ENCODE data around the gene MRNIP.

Gene MRNIP, protein sequence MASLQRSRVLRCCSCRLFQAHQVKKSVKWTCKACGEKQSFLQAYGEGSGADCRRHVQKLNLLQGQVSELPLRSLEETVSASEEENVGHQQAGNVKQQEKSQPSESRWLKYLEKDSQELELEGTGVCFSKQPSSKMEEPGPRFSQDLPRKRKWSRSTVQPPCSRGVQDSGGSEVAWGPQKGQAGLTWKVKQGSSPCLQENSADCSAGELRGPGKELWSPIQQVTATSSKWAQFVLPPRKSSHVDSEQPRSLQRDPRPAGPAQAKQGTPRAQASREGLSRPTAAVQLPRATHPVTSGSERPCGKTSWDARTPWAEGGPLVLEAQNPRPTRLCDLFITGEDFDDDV

DNA sequence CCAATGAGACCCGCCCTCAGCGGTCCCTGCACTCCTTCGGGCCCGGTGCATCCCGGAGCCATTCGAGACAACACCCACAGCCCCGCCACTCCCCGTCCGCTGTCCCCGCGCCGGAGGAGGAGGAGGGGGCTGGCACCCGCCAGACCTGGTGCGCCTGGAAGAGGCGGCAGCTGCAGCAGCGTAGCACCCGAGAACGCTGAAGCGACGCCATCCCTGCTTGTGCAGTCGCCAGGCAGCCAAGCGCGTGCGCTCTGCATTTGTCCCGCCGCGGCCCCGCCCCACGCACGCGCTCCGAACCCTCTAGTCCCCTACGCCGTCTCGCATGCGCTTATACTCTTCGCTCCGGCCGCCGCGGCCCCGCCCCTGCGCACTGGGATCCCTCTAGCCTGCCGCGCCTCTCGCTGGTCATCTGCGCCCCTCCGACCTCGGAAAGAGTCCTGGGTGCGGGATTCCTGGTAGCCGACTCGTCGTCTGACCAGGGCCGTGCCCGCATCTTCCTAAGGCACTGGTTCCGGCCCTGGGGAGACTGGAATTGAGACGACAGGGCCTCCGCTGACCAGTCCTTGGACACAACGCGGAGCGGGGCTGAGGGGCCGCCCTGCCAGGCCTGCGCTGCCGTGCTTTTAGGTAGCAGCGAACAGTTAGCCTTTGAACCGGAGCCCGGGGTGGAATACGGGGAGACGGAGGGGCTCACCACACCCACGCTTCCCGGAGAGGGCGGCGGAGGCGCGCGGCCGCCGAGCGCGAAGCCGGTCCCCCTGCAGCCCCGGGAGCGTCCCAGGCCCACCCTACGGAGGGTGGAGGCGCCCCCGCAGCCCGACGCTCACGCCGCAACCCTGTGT, at the start of gene MRNIP:
MRNIP (minus strand) TSS at position 232 of the 842 bp plus-strand sequence; CDS start at position 211, 21 bp downstream.
- peak; percentile 54 for DNase-seq (ENCODE audit: low read depth)

DNA sequence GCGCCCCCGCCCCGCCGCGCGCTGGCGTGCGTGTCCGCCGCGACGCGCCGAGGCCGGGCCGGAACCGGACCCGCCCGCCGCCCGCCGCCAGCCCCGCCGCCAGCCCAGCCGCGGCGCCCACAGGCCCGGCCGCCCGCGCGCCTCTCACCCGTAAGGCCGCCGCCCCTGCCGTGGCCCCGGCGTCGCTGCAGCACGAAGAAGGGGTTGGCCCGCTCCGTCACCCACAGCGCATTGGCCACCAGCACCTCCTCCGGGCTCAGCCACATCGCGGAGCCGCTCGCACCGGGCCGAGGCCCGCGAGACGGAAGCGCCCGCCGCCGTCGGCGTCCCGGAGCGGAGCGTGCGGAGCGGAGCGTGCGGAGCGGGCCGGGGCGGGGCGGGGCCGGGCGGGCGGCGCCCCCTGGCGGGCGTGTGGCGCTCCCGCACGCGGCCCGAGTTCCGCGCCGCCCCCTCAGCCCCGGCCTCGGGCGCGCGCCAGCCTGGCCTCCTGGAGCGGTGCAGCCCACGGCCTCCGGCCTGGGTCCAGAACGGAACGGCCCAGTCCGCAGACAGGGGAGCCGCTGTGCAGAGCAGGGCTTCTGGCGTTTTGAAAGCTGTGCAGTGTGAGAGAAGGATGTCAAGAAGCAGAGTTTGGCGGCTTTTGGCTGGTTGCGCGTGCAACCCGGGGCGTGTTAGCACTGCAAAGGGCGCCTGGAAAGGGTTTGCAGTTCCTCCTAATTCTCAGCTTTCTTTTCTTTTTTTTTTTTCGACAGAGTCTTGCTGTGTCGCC, 49.1 kb upstream of the MRNIP start, which contains the start of gene TBC1D9B:
TBC1D9B (minus strand) TSS at position 342 of the 769 bp plus-strand sequence; CDS start at position 266, 76 bp downstream.
- no peak for DNase-seq (ENCODE audit: low read depth)

DNA sequence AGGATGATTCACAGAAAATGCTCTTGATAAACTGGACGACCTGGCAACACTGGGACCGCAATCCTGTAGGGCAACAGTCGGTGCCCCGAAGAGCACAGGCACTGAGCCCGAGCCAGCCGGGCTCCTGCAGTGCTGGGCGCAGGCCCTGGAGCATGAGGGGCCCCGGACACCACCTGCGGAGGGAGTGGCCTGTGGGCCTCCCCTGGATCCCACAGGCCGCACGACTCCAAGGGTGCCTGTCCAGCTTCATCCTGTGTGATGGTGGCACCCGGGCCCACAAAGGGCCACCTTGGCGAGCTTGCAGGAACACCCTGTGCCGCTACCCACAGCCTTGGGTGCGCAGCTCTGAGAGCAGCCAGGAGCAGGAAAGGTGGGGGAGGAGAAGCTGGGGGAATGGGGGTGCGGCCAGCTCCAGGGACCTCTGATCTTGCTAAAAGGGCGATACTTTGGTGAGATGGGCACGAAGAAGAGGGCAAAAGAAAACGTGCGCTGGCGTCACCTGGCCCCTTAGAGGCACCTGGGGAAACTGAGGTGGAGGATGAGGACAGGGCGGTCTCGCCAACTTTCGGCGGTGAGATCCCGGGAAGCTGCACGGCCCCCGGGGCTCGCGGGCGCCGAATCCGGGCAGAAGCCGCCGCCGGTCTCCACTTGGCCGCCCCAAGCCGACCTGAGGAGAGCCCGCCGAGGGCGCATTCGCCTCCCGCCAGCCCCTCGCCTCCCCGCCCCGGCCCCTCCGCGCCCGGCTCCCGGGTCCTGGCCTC, 48.4 kb upstream of the MRNIP start:
- DNase-seq (ENCODE audit: low read depth): no peak

DNA sequence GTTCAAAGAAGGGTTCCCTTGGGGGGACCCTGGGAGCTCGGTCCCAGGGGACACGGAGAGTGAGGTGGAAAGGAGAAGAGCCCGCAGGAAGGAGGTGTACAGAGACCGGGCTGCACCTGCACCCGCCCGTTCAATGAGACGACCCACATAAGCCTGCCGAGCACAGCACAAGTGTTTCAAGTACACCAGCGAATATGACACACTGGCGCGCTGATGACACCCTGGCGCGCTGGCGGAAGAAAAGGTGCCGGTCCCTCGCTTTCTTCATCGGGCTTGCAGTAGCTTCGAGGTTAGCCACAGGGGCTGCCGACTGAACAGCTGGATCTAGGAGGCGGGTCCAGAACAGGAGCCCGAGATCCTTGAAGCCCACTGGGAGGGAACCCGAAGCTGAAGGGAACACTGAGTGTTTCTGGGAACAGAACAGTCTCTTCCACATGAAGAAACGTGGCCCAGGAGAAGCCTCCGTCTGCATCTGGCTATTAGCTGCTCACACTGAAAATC, 47.7 kb upstream of the MRNIP start:
- DNase-seq (ENCODE audit: low read depth): no peak

DNA sequence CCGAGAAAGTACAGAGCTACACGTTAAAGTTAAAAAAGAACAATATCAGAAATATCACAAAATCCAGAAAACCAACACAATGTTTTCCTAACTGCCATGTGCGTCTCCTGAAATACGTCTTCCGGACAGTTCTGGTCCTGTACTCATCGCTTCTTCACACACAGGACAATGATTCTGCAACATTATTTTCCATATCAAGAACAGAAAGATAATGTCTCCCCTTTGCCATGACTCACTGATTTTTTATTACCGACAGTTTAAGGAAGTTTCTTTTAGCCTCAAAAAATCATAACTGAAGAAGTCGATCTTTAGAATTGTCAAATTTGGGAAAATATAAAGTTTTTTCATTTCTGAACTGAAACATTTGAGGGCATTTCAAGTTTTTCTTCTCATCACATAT, 46.5 kb upstream of the MRNIP start:
- no peak for DNase-seq (ENCODE audit: low read depth)

DNA sequence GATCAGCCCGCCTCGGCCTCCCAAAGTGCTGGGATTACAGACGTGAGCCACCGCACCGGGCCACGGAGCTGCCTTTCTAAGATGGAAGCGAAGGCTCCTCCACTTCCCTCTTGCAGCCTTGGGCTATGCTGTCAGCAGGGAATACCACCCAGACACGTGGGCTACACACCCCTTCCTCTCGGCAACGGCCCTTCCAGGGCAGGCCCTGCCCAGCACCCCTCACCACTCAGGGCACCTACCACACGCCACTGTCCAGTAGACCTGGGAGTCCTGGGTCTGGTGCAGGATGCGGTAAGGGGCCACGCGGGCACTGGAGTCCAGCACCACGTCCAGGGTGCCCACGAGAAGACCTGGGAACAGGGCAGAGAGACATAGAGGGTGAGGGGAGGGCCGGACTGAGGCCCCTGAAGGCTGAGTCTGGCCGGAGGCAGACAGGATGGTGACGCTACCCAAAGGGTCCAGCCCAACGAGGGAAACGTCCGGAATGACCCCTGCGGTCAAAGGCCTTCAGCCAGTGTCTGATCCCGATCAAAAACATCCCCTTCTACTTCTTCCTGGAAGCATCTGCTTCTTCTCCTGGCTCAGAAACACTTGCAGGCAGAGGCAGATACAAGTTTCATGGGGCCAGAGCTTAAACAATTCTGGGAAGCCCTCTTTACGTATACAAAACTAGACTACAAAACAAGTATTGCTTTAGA, 46.0 kb upstream of the MRNIP start:
- DNase-seq (ENCODE audit: low read depth): no peak

DNA sequence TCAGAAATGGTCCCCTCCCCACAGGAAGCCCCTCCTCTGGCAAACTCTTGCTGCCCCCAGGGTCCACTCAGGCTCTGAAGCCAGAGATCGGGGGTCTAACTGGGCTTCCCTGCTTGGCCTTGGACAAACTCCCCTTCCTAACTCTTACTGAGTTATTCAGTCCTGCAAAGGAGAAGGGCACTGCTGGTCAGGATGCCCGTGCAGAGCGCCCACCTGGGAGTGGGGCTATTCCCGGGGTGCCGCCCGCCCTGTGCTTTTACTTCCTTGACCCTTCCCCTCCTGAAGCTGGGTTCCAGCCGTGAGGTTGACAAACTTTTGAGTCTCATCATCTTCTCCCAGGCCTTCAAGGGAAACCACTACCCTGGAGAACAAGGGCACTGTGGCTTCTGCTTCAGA, 44.1 kb upstream of the MRNIP start:
- no peak for DNase-seq (ENCODE audit: low read depth)

DNA sequence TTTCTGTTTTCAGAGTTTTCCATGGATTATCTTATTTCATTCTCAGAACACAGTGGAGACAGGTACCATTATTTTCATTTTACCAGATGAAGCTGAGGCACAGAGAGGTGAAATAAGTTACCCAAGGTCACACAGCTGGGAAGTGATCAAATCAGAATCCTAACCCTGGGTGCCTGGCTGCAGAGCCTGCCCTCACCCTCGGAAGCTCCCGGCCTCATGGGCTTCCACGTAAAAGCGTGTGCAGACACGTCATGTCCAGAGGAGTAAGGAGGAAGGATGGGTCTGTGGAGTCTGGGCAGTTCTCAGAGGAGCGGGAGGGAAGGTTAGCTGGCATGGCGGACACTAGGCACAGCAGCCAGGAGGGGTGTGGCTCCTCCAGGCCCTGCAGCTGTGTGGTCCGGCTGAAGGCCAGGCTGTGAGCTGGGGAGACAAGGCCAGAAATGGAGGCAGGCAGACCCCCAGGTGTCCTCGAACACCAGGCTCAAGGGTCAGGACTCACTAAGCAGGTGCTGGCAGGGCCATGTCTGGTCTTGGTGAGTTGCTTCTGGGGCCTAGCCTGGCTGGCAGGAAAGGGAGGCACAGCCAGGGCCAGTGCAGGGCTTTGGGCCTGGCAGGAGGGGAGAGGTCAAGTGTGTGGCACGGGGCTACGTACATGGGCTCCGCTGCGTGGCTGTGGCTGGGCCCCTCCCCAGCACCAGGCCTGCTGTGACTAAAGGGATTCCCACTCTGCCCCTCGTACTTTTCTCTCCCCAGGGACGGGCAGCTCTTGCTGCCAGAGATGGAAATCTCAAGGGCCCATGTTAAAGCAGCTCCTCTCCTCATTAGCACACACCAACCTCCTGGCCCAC, 43.5 kb upstream of the MRNIP start:
- DNase-seq (ENCODE audit: low read depth): no peak

DNA sequence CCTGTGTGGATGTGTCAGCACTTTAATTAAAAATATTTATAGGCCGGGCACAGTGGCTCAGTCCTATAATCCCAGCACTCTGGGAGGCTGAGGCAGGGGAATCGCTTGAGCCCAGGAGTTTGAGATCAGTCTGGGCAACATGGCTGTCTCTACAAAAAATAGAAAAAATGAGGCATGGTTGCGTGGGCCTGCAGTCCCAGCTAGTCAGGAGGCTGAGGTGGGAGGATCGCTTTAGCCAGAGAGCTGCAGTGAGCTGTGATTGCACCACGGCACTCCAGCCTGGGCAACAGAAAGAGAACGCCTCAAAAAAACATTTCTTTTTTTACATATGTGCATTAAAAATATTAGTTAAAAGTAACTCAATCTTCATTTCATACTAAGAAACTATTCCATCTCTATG, 42.8 kb upstream of the MRNIP start:
- no peak for DNase-seq (ENCODE audit: low read depth)

DNA sequence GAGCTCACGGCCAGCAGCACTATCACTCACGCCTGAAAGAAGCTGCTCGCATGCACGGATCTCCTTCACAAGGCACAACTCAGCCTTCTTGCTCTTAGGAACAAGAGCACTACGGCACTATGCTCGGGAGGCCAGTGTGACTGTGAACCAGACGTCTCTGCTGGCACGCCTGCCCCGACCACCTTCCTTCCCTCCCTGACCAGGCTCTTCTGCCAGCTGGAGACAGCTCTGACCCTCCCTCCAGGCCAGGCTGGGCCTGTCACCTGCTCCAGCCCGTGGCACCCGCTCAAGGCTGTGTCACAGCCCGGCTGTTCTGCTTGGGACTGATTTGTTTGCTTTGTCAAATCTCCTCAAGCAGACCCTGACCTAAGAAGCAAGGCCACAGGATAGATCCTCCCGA, 42.1 kb upstream of the MRNIP start:
- DNase-seq (ENCODE audit: low read depth): no peak

DNA sequence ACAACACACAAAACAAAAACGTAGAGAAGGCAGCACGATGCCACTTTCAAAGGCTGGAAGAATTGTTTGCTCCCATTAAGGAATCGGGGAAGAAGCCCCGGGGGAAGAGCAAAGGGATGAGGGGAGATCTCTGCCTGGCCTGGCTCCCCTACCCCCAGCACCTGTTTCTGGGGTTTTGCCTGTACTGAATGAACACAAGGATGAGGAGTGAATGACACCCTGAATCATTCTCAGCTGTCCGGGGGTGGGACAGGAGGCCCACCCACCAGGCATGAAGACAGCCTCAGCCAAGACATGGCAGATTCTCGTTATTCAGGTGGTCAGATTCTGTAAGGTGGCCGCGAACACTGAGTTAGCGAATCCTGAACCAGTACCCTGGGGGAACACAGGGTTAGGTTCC, 41.6 kb upstream of the MRNIP start:
- no peak for DNase-seq (ENCODE audit: low read depth)

DNA sequence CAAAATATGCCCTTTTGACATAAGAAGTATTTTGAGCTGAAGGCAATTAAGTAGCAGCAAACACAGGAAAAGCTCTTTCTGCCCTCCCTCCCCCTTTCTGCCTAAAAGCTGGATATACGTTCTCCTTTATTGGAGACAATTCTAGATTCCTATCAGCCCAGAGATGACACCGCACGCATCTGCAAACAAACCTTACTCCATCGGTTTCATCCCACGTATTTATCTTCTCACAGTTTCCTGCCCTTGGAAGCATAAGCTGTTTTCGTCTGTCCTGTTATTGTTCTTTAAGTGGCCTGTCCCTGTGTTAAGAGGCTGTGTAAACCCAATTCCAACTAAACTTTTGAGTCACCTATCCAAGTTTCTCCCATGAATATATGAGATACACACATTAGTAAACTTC, 37.2 kb upstream of the MRNIP start:
- DNase-seq (ENCODE audit: low read depth): no peak

DNA sequence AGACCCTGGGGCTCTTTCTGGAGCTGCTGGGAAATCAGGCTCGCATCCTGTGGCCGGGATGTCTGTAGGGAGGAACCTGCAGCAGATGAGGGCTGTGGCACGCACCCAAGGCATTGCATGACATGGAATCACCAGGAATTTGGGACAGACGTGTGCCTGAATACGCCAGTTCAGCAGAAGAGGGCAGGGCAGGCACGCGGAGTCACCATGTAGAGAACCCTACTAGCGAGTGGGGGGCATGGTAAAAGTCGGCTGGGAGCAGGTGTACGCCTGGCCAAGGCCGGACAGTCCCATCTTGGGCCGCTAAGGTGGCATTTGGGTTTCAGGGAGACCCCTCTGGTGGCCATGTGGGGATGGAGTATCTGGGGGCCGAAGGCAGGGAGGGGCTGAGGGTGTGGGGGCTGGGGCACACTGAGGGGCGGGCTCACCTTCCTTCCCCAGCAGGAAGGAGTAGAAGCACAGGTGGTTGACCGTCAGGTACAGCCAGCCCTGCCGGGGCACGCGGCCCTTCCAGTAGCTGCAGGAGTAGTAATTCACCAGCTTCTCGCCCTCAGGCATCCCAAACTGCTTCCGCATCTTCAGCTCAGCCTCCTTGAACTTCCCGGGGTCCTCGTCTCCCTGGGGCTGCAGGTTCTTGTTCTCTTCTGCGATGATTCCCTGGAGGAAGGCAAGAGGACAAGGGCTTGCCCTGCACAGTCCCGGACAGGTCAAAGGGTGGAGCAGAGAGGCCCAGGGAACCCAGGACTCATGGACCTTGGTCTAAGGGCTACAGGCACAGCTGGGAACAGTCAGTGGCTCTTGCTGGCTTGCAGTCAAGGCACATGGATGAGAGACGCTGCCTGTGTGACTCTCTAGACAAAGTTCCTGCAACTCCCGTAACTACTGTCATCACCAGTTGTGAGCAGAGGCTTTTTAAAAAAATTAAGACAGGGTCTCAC, 35.6 kb upstream of the MRNIP start:
- DNase-seq (ENCODE audit: low read depth): no peak

DNA sequence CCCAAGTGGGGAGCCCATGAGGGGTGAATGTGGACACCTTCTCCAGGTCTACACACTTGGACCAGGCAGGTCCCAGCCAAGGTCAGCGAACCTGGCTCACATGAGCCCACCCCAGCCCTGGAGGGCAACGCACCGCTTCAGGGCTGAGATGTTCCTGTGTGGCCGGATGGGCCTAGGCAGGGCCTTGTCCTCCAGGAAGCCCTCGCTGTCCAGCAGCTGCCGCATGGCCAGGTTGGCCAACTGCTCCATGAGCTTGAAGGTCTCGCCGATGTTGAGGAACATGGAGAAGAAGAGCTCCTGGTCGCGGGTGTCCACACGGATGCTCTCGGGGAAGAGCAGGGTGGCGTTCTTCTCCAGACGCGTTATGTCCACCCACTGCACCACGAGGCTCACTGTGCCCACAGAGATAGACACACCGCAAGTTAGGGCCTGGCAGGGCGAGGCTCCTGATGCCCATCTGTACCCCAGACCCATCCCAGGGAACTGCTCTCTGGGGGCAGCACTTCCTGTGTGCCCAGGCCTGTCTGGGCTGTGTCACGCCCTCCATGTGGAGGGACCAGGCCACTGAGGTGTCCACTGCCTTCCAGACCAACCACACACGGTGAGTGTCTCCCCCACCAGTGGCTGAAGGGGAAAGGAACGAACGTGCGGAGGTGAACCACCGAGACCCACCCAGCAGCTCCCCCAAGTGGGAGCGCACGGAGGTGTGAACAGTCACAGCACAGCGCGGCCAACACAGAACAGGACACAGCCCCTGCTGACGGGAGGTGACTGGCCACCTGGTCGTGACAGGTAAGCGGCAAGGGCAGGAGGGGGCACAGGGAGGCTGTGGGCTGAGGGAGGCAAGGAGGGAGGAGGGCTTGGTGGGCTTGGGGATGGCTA, 34.7 kb upstream of the MRNIP start:
- no peak for DNase-seq (ENCODE audit: low read depth)

DNA sequence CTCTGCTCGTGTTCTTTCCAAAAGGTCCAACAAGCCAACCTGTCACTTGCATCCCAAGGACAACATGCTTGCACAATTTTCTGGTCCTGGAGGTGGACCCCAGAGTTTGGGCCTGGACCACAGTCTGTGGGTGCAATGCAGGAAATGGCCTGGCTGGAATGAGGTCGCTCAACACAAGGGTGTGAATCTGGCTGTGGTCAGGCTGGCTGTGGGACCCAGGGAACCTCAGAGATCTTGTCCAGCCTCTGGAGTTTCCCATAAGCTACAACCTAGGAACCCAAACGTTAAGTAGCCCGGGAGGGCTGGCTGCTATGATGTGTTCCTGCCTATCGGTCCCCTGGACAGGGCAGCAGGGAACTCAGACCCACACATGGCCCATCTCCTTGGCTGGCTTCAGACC, 33.6 kb upstream of the MRNIP start:
- DNase-seq (ENCODE audit: low read depth): no peak

DNA sequence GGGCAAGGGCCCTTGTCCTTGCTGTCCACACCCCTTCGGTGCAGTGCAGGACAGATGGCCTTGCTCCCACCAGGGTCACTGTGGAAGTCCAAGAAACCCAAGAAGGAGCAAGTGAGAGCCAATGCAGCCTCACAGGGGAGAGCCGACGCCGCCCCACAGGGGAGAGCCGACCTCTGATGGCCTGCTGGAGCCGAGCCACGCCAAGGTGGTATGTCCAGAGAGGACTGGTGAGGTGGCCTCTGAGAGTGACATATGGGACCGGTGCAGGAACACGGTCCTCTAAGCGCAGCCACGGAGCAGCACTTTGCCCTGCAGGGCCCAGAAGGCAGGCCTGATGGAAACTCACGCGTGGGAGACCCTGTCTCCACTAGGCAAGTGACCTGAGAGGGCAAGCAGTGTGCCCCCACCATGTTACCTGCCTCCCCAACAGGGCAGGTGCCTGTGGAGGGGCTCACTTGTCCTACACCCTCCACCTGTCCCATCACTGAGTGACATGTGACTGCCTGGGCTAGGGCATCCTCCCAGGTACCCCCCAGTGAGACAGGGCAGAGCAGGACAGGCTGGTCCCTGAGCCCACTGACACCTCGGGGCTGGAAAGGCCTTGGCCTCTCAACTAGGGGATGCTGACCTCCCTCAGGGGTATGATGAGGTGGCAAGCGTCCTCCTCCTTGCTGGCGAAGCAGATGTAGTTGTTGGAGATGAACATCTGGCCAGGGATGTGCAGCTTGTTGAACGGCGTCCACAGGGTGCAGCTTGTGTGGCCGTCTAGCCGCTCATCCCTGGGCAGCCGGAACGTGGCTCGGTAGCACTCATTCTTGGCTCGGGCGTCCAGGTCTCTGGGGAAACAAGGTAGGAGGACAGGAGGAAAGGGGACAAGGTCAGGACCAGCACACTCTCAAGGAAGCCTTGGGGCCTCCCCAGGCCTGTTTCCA, 32.4 kb upstream of the MRNIP start:
- no peak for DNase-seq (ENCODE audit: low read depth)

DNA sequence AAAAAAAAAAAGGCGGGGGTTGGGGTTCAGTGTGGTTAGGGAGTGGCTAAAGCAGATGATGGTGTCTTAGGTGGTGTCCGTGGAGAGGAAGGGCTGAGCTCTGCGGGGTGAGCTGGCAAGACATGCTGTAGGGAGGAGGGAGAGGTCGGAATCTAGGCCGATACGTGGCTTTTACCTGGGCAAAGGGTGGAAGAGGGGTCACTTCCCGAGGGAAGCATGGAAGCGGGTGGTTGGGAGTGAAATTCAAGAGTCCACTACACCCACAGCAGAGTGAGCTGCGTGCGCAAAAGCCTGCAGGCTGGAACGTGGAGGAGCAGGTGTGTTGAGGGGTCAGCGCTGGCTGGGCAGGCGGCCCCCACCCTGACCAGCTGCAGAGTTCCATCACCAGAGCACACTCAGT, 31.3 kb upstream of the MRNIP start:
- no peak for DNase-seq (ENCODE audit: low read depth)

All from HS-27A (cell line).